ENCODE measurements around the gene ATF6B. TPM values are rescaled to one million over a fixed set of nuclear protein-coding genes. Genes with fewer than 3 reads are reported as not detected.

ATF6B gene
- total RNA-seq, 1 donor, result 27.5 TPM

DNA sequence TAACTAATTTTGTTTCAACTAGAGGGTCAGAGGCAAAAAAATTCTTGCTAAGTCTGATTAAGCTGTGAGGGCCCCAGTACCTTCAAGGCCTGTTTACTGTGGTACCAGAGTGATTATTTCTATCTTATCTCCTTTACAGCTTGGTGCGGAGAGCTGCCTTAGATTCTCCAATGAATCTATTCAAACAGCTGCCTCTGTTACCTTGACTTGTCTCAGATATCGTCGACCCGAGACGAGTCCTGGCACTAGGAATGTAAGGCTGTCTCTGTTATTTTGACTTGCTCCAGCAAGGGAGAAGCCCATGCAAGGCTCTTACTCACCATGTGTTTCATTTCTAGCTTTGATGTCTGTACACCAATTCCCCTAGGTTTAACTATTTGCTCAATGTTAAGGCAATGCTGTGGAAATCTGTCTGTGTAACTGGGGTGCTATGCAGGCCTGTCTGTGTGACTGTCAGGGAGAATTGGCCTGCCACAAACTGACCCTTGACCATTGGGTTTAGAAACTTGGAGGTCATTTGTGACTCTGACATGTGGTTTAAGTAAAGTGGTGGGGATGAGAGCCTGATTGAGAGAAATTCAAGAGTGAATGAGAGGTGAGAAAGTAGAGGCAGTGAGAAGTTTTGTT lies 12.5 kb upstream of the ATF6B start:
- Histone ChIP-seq H4K20me1 (ENCODE audit: insufficient read depth, low read length) (no peaks in the 10 kb centered on the region), H3K27me3 (ENCODE audit: insufficient read depth, low read length) (peaks cover 4% of the 10 kb centered on the region), H3K4me3 (ENCODE audit: insufficient read depth, low read length) (no peak overlapping the region), H3K9me3 (ENCODE audit: low read depth, low read length) (no peaks in the 10 kb centered on the region), H2AFZ (ENCODE audit: low read length) (no peak overlapping the region), H3K79me2 (ENCODE audit: insufficient read depth, low read length) (no peaks in the 10 kb centered on the region), H3K36me3 (ENCODE audit: insufficient read depth, low read length) (no peaks in the 10 kb centered on the region), H3K27ac (ENCODE audit: low read depth, low read length) (no peak overlapping the region), H3K4me1 (ENCODE audit: insufficient read depth, low read length) (peaks cover 3% of the 10 kb centered on the region), H3K4me2 (ENCODE audit: insufficient read depth, low read length) (no peak overlapping the region)
- no peak for DNase-seq (ENCODE audit: insufficient read length, low spot score, missing footprints)
- TF ChIP-seq, protein P1, sequence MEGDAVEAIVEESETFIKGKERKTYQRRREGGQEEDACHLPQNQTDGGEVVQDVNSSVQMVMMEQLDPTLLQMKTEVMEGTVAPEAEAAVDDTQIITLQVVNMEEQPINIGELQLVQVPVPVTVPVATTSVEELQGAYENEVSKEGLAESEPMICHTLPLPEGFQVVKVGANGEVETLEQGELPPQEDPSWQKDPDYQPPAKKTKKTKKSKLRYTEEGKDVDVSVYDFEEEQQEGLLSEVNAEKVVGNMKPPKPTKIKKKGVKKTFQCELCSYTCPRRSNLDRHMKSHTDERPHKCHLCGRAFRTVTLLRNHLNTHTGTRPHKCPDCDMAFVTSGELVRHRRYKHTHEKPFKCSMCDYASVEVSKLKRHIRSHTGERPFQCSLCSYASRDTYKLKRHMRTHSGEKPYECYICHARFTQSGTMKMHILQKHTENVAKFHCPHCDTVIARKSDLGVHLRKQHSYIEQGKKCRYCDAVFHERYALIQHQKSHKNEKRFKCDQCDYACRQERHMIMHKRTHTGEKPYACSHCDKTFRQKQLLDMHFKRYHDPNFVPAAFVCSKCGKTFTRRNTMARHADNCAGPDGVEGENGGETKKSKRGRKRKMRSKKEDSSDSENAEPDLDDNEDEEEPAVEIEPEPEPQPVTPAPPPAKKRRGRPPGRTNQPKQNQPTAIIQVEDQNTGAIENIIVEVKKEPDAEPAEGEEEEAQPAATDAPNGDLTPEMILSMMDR (IDR thresholded peaks at IDR 0.05; ENCODE audit: extremely low read depth, low read depth, low read length), result no peak

DNA sequence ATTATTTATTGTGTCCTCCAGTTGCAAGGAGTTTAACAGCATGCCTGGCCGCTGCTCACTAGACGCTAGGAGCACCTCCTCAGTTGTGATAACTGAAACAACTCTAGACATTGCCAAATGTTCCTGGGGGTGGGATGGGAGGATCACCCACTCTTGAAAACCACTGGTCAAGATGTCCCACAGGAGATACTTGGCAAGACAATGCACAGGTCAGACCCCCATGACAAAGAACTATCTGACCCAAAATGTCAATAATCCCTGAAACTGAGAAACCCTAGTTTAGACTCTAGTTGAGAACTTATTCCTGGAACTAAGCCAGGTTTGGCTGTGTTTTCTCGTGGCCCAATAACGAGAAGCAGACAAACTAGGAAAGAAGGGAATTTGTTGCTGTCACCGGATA lies 11.5 kb upstream of the ATF6B start:
- Histone ChIP-seq H3K9me3 (ENCODE audit: low read depth, low read length) (no peaks in the 10 kb centered on the region), H3K27ac (ENCODE audit: low read depth, low read length) (no peak overlapping the region), H2AFZ (ENCODE audit: low read length) (no peak overlapping the region), H4K20me1 (ENCODE audit: insufficient read depth, low read length) (no peaks in the 10 kb centered on the region), H3K4me2 (ENCODE audit: insufficient read depth, low read length) (no peak overlapping the region), H3K4me1 (ENCODE audit: insufficient read depth, low read length) (peaks cover 3% of the 10 kb centered on the region), H3K4me3 (ENCODE audit: insufficient read depth, low read length) (no peak overlapping the region), H3K27me3 (ENCODE audit: insufficient read depth, low read length) (peaks cover 4% of the 10 kb centered on the region), H3K36me3 (ENCODE audit: insufficient read depth, low read length) (no peaks in the 10 kb centered on the region), H3K79me2 (ENCODE audit: insufficient read depth, low read length) (no peaks in the 10 kb centered on the region)
- TF ChIP-seq, protein P1 (IDR thresholded peaks at IDR 0.05; ENCODE audit: extremely low read depth, low read depth, low read length), result no peak
- no peak for DNase-seq (ENCODE audit: insufficient read length, low spot score, missing footprints)

DNA sequence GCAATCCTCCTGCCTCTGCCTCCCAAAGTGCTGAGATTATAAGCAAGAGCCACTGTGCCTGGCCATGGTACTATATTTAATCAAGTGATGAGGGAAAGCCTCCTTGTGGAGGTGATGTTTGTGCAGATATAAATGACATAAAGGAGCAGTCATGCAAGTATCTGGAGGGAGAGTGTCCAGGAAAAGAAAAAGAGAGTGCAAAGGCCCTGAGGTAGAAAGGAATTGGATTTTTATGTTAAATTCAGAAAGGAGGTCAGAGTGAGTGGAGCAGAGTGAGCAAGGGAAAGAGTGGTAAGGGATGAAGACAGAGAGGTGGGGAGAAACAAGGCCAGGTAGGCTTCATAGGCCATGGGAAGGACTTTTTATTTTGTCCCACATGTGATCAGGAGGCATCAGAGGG lies 9.4 kb upstream of the ATF6B start:
- DNase-seq (ENCODE audit: insufficient read length, low spot score, missing footprints), result no peak
- H3K27me3 ChIP-seq (ENCODE audit: insufficient read depth, low read length), result peaks cover 4% of the 10 kb centered on the region
- peaks cover 13% of the 10 kb centered on the region for H3K4me1 ChIP-seq (ENCODE audit: insufficient read depth, low read length)
- no peak overlapping the region for H3K4me2 ChIP-seq (ENCODE audit: insufficient read depth, low read length)
- no peaks in the 10 kb centered on the region for H4K20me1 ChIP-seq (ENCODE audit: insufficient read depth, low read length)
- H3K36me3 ChIP-seq (ENCODE audit: insufficient read depth, low read length), result no peaks in the 10 kb centered on the region
- TF ChIP-seq, protein P1 (IDR thresholded peaks at IDR 0.05; ENCODE audit: extremely low read depth, low read depth, low read length), result no peak
- H3K9me3 ChIP-seq (ENCODE audit: low read depth, low read length), result no peaks in the 10 kb centered on the region
- no peaks in the 10 kb centered on the region for H3K79me2 ChIP-seq (ENCODE audit: insufficient read depth, low read length)
- no peak overlapping the region for H3K4me3 ChIP-seq (ENCODE audit: insufficient read depth, low read length)
- no peak overlapping the region for H2AFZ ChIP-seq (ENCODE audit: low read length)
- no peak overlapping the region for H3K27ac ChIP-seq (ENCODE audit: low read depth, low read length)

- H3K79me2 ChIP-seq (ENCODE audit: insufficient read depth, low read length), result peaks cover 9% of the 10 kb centered on the region
Measured at GRCh38 chr6:32133786-32134185, 5.7 kb upstream of the ATF6B start.

More at GRCh38 chr6:32133786-32134185, 5.7 kb upstream of the ATF6B start:
- Histone ChIP-seq H3K27me3 (ENCODE audit: insufficient read depth, low read length) (no peaks in the 10 kb centered on the region), H3K4me2 (ENCODE audit: insufficient read depth, low read length) (no peak overlapping the region), H4K20me1 (ENCODE audit: insufficient read depth, low read length) (no peaks in the 10 kb centered on the region), H2AFZ (ENCODE audit: low read length) (peak overlapping the region; percentile 16), H3K4me1 (ENCODE audit: insufficient read depth, low read length) (peaks cover 22% of the 10 kb centered on the region), H3K36me3 (ENCODE audit: insufficient read depth, low read length) (no peaks in the 10 kb centered on the region), H3K9me3 (ENCODE audit: low read depth, low read length) (no peaks in the 10 kb centered on the region), H3K4me3 (ENCODE audit: insufficient read depth, low read length) (no peak overlapping the region), H3K27ac (ENCODE audit: low read depth, low read length) (no peak overlapping the region)
- peak; percentile 87 for DNase-seq (ENCODE audit: insufficient read length, low spot score, missing footprints)
- TF ChIP-seq, protein P1 (IDR thresholded peaks at IDR 0.05; ENCODE audit: extremely low read depth, low read depth, low read length), result no peak
